Mucosa of stomach (tissue), 1 donor: ENCODE results near the gene BMPR1B.

ENCODE experiments used
- H3K27me3 ChIP-seq: one replicate; pipeline ENCODE4 v1.7.0; 2013; ENCODE audit warnings: mild to moderate bottlenecking, low read length; ENCODE audit not compliant: control insufficient read depth, insufficient read depth
- H3K36me3 ChIP-seq: one replicate; pipeline ENCODE4 v1.7.0; 2013; ENCODE audit warnings: low read length; ENCODE audit not compliant: control insufficient read depth, insufficient read depth
- H3K4me1 ChIP-seq: one replicate; pipeline ENCODE4 v1.7.0; 2013; ENCODE audit warnings: mild to moderate bottlenecking, low read length; ENCODE audit not compliant: control insufficient read depth, insufficient read depth
- H3K4me3 ChIP-seq: one replicate; pipeline ENCODE4 v1.7.0; 2013; ENCODE audit warnings: low read length
- H3K9ac ChIP-seq: one replicate; pipeline ENCODE4 v1.7.0; 2013; ENCODE audit warnings: mild to moderate bottlenecking, low read length, moderate library complexity
- H3K9me3 ChIP-seq: one replicate; pipeline ENCODE4 v1.7.0; 2013; ENCODE audit warnings: mild to moderate bottlenecking, low read length, moderate library complexity; ENCODE audit not compliant: control insufficient read depth
- donor health status: Pancreatic carcinoma.

The BMPR1B gene

GRCh38 chr4:94976371-94977011 lies 218.7 kb downstream of the BMPR1B start:
- H3K4me3 ChIP-seq = no peak overlapping the region
- H3K9ac ChIP-seq = no peak overlapping the region
- no peaks in the 10 kb centered on the region for H3K9me3 ChIP-seq
- H3K4me1 ChIP-seq = no peaks in the 10 kb centered on the region
- no peaks in the 10 kb centered on the region for H3K36me3 ChIP-seq
- no peaks in the 10 kb centered on the region for H3K27me3 ChIP-seq

GRCh38 chr4:94978904-94979303 lies 221.1 kb downstream of the BMPR1B start:
- Histone ChIP-seq H3K4me1 (no peaks in the 10 kb centered on the region), H3K4me3 (no peak overlapping the region), H3K27me3 (no peaks in the 10 kb centered on the region)

GRCh38 chr4:94979621-94980020 lies 221.9 kb downstream of the BMPR1B start:
- Histone ChIP-seq H3K9me3 (no peaks in the 10 kb centered on the region), H3K27me3 (no peaks in the 10 kb centered on the region), H3K4me3 (no peak overlapping the region), H3K36me3 (no peaks in the 10 kb centered on the region), H3K9ac (no peak overlapping the region), H3K4me1 (no peaks in the 10 kb centered on the region)

More at GRCh38 chr4:94978904-94979303, 221.1 kb downstream of the BMPR1B start:
- H3K9me3 ChIP-seq = no peaks in the 10 kb centered on the region
- no peaks in the 10 kb centered on the region for H3K36me3 ChIP-seq
- H3K9ac ChIP-seq = no peak overlapping the region

GRCh38 chr4:94995684-94996394 lies 238.1 kb downstream of the BMPR1B start:
- H3K9ac ChIP-seq = no peak overlapping the region
- no peaks in the 10 kb centered on the region for H3K36me3 ChIP-seq
- no peak overlapping the region for H3K4me3 ChIP-seq
- H3K9me3 ChIP-seq = no peaks in the 10 kb centered on the region
- H3K4me1 ChIP-seq = no peaks in the 10 kb centered on the region
- H3K27me3 ChIP-seq = no peaks in the 10 kb centered on the region

- no peak overlapping the region for H3K4me3 ChIP-seq
Measured at GRCh38 chr4:95000076-95000648, 242.4 kb downstream of the BMPR1B start.

GRCh38 chr4:95004912-95005311 lies 247.2 kb downstream of the BMPR1B start:
- Histone ChIP-seq H3K27me3 (no peaks in the 10 kb centered on the region), H3K9ac (no peak overlapping the region), H3K4me1 (no peaks in the 10 kb centered on the region), H3K9me3 (no peaks in the 10 kb centered on the region), H3K36me3 (no peaks in the 10 kb centered on the region), H3K4me3 (no peak overlapping the region)

More at GRCh38 chr4:95000076-95000648, 242.4 kb downstream of the BMPR1B start:
- no peak overlapping the region for H3K9ac ChIP-seq
- no peaks in the 10 kb centered on the region for H3K36me3 ChIP-seq
- no peaks in the 10 kb centered on the region for H3K9me3 ChIP-seq
- no peaks in the 10 kb centered on the region for H3K27me3 ChIP-seq
- H3K4me1 ChIP-seq = no peaks in the 10 kb centered on the region

- H3K4me1 ChIP-seq = no peaks in the 10 kb centered on the region
Measured at GRCh38 chr4:95007998-95008397, 250.2 kb downstream of the BMPR1B start.

GRCh38 chr4:95013236-95013635 lies 255.5 kb downstream of the BMPR1B start:
- H3K4me1 ChIP-seq = no peaks in the 10 kb centered on the region
- H3K4me3 ChIP-seq = no peak overlapping the region
- H3K9ac ChIP-seq = no peak overlapping the region
- no peaks in the 10 kb centered on the region for H3K36me3 ChIP-seq
- H3K9me3 ChIP-seq = no peaks in the 10 kb centered on the region
- H3K27me3 ChIP-seq = no peaks in the 10 kb centered on the region

More at GRCh38 chr4:95007998-95008397, 250.2 kb downstream of the BMPR1B start:
- Histone ChIP-seq H3K36me3 (no peaks in the 10 kb centered on the region), H3K9me3 (no peaks in the 10 kb centered on the region), H3K4me3 (no peak overlapping the region), H3K9ac (no peak overlapping the region), H3K27me3 (no peaks in the 10 kb centered on the region)

GRCh38 chr4:95014068-95014467 lies 256.3 kb downstream of the BMPR1B start:
- Histone ChIP-seq H3K9me3 (no peaks in the 10 kb centered on the region), H3K4me3 (no peak overlapping the region), H3K27me3 (no peaks in the 10 kb centered on the region), H3K36me3 (no peaks in the 10 kb centered on the region), H3K4me1 (no peaks in the 10 kb centered on the region), H3K9ac (no peak overlapping the region)

- Histone ChIP-seq H3K9ac (no peak overlapping the region), H3K9me3 (no peaks in the 10 kb centered on the region), H3K36me3 (no peaks in the 10 kb centered on the region), H3K27me3 (no peaks in the 10 kb centered on the region), H3K4me3 (no peak overlapping the region), H3K4me1 (no peaks in the 10 kb centered on the region)
Measured at GRCh38 chr4:95017305-95018064, 259.7 kb downstream of the BMPR1B start.

- H3K4me3 ChIP-seq = no peak overlapping the region
- no peak overlapping the region for H3K9ac ChIP-seq
- H3K4me1 ChIP-seq = no peaks in the 10 kb centered on the region
- H3K36me3 ChIP-seq = no peaks in the 10 kb centered on the region
- no peaks in the 10 kb centered on the region for H3K27me3 ChIP-seq
- H3K9me3 ChIP-seq = no peaks in the 10 kb centered on the region
Measured at GRCh38 chr4:95018785-95019184, 261.0 kb downstream of the BMPR1B start.

GRCh38 chr4:95020521-95020920 lies 262.8 kb downstream of the BMPR1B start:
- Histone ChIP-seq H3K36me3 (no peaks in the 10 kb centered on the region), H3K27me3 (no peaks in the 10 kb centered on the region), H3K4me1 (no peaks in the 10 kb centered on the region), H3K9me3 (no peaks in the 10 kb centered on the region), H3K9ac (no peak overlapping the region), H3K4me3 (no peak overlapping the region)
